Liver (tissue), 9 donors: Measurements from ENCODE around the gene CEP128. TPM values are rescaled to one million over a fixed set of nuclear protein-coding genes. Genes with fewer than 3 reads are reported as not detected.

ENCODE experiments used
- DNase-seq: peaks from one replicate; pipeline ENCODE4 v3.0.0-alpha.2; 2017; ENCODE audit warnings: low spot score
- H3K27ac ChIP-seq, 2 donors: one replicate each; pipeline ENCODE4 v1.7.0; 2013; ENCODE audit warnings: inconsistent platforms in 2 of 2, low read length in 2 of 2, control low read depth in 1 of 2, low read depth in 1 of 2, mild to moderate bottlenecking in 1 of 2
- H3K27me3 ChIP-seq, 4 donors: one replicate each; pipeline versions ENCODE4 v1.6.1 to v1.7.0; 2013; ENCODE audit warnings: low read length in 3 of 4, inconsistent platforms in 1 of 4, mild to moderate bottlenecking in 1 of 4, moderate library complexity in 1 of 4; ENCODE audit not compliant: control insufficient read depth in 4 of 4, insufficient read depth in 4 of 4
- H3K36me3 ChIP-seq, 4 donors: one replicate each; pipeline versions ENCODE4 v1.6.1 to v1.7.0; 2013; ENCODE audit warnings: low read length in 3 of 4, mild to moderate bottlenecking in 3 of 4, low read depth in 1 of 4, moderate library complexity in 1 of 4; ENCODE audit not compliant: control insufficient read depth in 4 of 4, insufficient read depth in 3 of 4
- H3K4me1 ChIP-seq, 4 donors: one replicate each; pipeline versions ENCODE4 v1.6.1 to v1.7.0; 2013; ENCODE audit warnings: low read length in 3 of 4, mild to moderate bottlenecking in 3 of 4, moderate library complexity in 1 of 4; ENCODE audit not compliant: control insufficient read depth in 4 of 4, insufficient read depth in 4 of 4
- H3K4me3 ChIP-seq, 3 donors: one replicate each; pipeline versions ENCODE4 v1.6.1 to v1.7.0; 2013; ENCODE audit warnings: low read length in 3 of 3, control low read depth in 1 of 3, low read depth in 1 of 3, mild to moderate bottlenecking in 1 of 3
- H3K9ac ChIP-seq, 2 donors: one replicate each; pipeline ENCODE4 v1.7.0; 2013; ENCODE audit warnings: low read length in 2 of 2, mild to moderate bottlenecking in 2 of 2, moderate library complexity in 2 of 2, control low read depth in 1 of 2, low read depth in 1 of 2
- H3K9me3 ChIP-seq, 4 donors: one replicate each; pipeline versions ENCODE4 v1.6.1 to v1.7.0; 2013; ENCODE audit warnings: low read length in 3 of 4; ENCODE audit not compliant: control insufficient read depth in 4 of 4
- ATF3 ChIP-seq: IDR thresholded peaks from 2 replicates; pipeline ENCODE4 v1.6.1; 2016; ENCODE audit warnings: antibody characterized with exemption
- EGR1 ChIP-seq, 2 donors: IDR thresholded peaks; 2 replicates each; pipeline ENCODE4 v1.6.1; 2016 to 2018; ENCODE audit warnings: antibody characterized with exemption in 2 of 2, low read depth in 2 of 2
- FOXA1 ChIP-seq: IDR thresholded peaks from 2 replicates; pipeline ENCODE4 v1.6.1; 2016; ENCODE audit warnings: antibody characterized with exemption
- FOXA2 ChIP-seq: IDR thresholded peaks from 2 replicates; pipeline ENCODE4 v1.6.1; 2016; ENCODE audit warnings: antibody characterized with exemption
- GABPA ChIP-seq, 2 donors: IDR thresholded peaks in 1 of 2; conservative IDR thresholded peaks in 1 of 2; 2 replicates each; pipeline ENCODE4 v1.6.1; 2016; ENCODE audit warnings: antibody characterized with exemption in 2 of 2, mild to moderate bottlenecking in 1 of 2, moderate library complexity in 1 of 2
- HNF4A ChIP-seq, 2 donors: conservative IDR thresholded peaks; 2 replicates each; pipeline ENCODE4 v1.6.1; 2016; ENCODE audit warnings: antibody characterized with exemption in 2 of 2, mild to moderate bottlenecking in 2 of 2
- HNF4G ChIP-seq: IDR thresholded peaks from 2 replicates; pipeline ENCODE4 v1.6.1; 2016; ENCODE audit warnings: antibody characterized with exemption
- JUND ChIP-seq, 2 donors: IDR thresholded peaks; 2 replicates each; pipeline ENCODE4 v1.6.1; 2016; ENCODE audit warnings: antibody characterized with exemption in 2 of 2
- MAX ChIP-seq: IDR thresholded peaks from 2 replicates; pipeline ENCODE4 v1.6.1; 2016; ENCODE audit warnings: antibody characterized with exemption
- NR2F2 ChIP-seq: IDR thresholded peaks from 2 replicates; pipeline ENCODE4 v1.6.1; 2016; ENCODE audit warnings: antibody characterized with exemption
- RAD21 ChIP-seq, 2 donors: IDR thresholded peaks; 2 replicates each; pipeline ENCODE4 v1.6.1; 2016; ENCODE audit warnings: antibody characterized with exemption in 2 of 2, mild to moderate bottlenecking in 2 of 2
- RXRA ChIP-seq, 2 donors: IDR thresholded peaks; 2 replicates each; pipeline ENCODE4 v1.6.1; 2017 to 2018; ENCODE audit warnings: antibody characterized with exemption in 2 of 2, mild to moderate bottlenecking in 1 of 2
- SP1 ChIP-seq: IDR thresholded peaks from 2 replicates; pipeline ENCODE4 v1.6.1; 2018; ENCODE audit warnings: antibody characterized with exemption, mild to moderate bottlenecking
- TAF1 ChIP-seq: conservative IDR thresholded peaks from 2 replicates; pipeline ENCODE4 v1.6.1; 2016; ENCODE audit warnings: antibody characterized with exemption, mild to moderate bottlenecking
- YY1 ChIP-seq: IDR thresholded peaks from 2 replicates; pipeline ENCODE4 v1.6.1; 2016; ENCODE audit warnings: antibody characterized with exemption, mild to moderate bottlenecking
- WGBS: extraction: QIAGEN DNeasy Blood & Tissue Kit; methylation state at CpG from one replicate; pipeline ENCODE4 v1.1.7; 2013; 5-methylcytosine and 5-hydroxymethylcytosine counted together
- polyA plus RNA-seq, 2 donors: library from polyadenylated mRNA; stranded (reverse) in 1 of 2; unstranded in 1 of 2; fragments of 200-250 nt in 1 of 2; fragments of >200 nt in 1 of 2; fragmentation: Nextera tagmentation in 1 of 2; extraction: Ambion mirVana in 1 of 2; gene quantifications; one replicate each; pipeline versions ENCODE4 v1.2.1 to v1.2.3, GENCODE V29; 2013 to 2015
- total RNA-seq, 2 donors: library from RNA; depleted of rRNA; stranded (reverse); fragments of >200 nt; gene quantifications; one replicate each; pipeline ENCODE4 v1.2.3, GENCODE V29; 2014
- TF ChIP-seq, protein P1 (sequence below): fragments of 150-350 bp; IDR thresholded peaks from 2 replicates; pipeline ENCODE4 v1.5.1; 2017; ENCODE audit warnings: improper control_type of control experiment, low read depth, low read length; ENCODE audit not compliant: missing input control
- TF ChIP-seq, protein P2 (sequence below): IDR thresholded peaks from 2 replicates; pipeline ENCODE4 v1.6.1; 2016; ENCODE audit warnings: antibody characterized with exemption
- TF ChIP-seq, protein P3 (sequence below): IDR thresholded peaks from 2 replicates; pipeline ENCODE4 v1.6.1; 2016; ENCODE audit warnings: antibody characterized with exemption, mild to moderate bottlenecking
- donor health status: healthy.
- donor health status: healthy.
- donor health status: healthy.
- donor health status: healthy.
- donor health status: healthy.

CEP128 gene
- total and polyA plus RNA-seq, 4 donors, result 0.27 to 3.8 (median 1.4) TPM

GRCh38 chr14:80663541-80663940, 278.0 kb downstream of the CEP128 start:
- Histone ChIP-seq H3K27me3 (no peaks in the 10 kb centered on the region), H3K36me3 (no peaks in the 10 kb centered on the region), H3K27ac (no peak overlapping the region), H3K4me3 (no peak overlapping the region), H3K9me3 (no peaks in the 10 kb centered on the region), H3K9ac (no peak overlapping the region), H3K4me1 (no peaks in the 10 kb centered on the region)
- no peak for DNase-seq
- 88% methylated on average over 2 of the region's 2 CpGs for WGBS
- TF ChIP-seq RAD21 (IDR thresholded peaks at IDR 0.05) (no peak), RXRA (IDR thresholded peaks at IDR 0.05) (no peak), FOXA2 (no peak), TAF1 (no peak), MAX (no peak), ATF3 (no peak)
- TF ChIP-seq, protein P1, sequence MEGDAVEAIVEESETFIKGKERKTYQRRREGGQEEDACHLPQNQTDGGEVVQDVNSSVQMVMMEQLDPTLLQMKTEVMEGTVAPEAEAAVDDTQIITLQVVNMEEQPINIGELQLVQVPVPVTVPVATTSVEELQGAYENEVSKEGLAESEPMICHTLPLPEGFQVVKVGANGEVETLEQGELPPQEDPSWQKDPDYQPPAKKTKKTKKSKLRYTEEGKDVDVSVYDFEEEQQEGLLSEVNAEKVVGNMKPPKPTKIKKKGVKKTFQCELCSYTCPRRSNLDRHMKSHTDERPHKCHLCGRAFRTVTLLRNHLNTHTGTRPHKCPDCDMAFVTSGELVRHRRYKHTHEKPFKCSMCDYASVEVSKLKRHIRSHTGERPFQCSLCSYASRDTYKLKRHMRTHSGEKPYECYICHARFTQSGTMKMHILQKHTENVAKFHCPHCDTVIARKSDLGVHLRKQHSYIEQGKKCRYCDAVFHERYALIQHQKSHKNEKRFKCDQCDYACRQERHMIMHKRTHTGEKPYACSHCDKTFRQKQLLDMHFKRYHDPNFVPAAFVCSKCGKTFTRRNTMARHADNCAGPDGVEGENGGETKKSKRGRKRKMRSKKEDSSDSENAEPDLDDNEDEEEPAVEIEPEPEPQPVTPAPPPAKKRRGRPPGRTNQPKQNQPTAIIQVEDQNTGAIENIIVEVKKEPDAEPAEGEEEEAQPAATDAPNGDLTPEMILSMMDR, result no peak
- TF ChIP-seq, protein P2, sequence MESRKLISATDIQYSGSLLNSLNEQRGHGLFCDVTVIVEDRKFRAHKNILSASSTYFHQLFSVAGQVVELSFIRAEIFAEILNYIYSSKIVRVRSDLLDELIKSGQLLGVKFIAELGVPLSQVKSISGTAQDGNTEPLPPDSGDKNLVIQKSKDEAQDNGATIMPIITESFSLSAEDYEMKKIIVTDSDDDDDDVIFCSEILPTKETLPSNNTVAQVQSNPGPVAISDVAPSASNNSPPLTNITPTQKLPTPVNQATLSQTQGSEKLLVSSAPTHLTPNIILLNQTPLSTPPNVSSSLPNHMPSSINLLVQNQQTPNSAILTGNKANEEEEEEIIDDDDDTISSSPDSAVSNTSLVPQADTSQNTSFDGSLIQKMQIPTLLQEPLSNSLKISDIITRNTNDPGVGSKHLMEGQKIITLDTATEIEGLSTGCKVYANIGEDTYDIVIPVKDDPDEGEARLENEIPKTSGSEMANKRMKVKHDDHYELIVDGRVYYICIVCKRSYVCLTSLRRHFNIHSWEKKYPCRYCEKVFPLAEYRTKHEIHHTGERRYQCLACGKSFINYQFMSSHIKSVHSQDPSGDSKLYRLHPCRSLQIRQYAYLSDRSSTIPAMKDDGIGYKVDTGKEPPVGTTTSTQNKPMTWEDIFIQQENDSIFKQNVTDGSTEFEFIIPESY, result no peak

GRCh38 chr14:80659783-80660182, 281.8 kb downstream of the CEP128 start:
- Histone ChIP-seq H3K27ac (no peak overlapping the region), H3K27me3 (no peaks in the 10 kb centered on the region), H3K9ac (no peak overlapping the region), H3K4me1 (no peaks in the 10 kb centered on the region), H3K9me3 (no peaks in the 10 kb centered on the region), H3K36me3 (no peaks in the 10 kb centered on the region), H3K4me3 (no peak overlapping the region)
- no peak for DNase-seq
- TF ChIP-seq FOXA2, result no peak
- no peak for TF ChIP-seq NR2F2
- TF ChIP-seq SP1, result no peak
- TF ChIP-seq ATF3, result no peak
- no peak for TF ChIP-seq RAD21 (IDR thresholded peaks at IDR 0.05)
- 81% methylated on average over 2 of the region's 2 CpGs for WGBS

DNA sequence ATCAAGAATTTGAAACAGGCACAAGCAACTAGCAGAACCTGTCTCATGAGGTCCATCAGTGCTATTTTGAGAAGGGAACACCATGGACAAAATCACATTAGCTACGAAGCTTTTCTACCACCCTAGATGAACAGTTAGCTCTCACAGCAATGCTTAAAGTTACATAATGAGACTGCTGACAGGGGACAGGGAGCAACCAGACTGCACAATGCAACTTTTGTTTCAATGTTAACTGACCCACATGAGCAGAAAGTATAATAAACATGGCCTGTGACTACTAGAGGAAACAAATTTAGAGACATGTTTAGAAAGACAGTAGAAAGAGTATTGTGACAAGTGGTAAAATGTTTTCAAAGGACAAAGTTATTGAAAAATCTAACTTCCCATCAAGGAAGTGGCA, 282.8 kb downstream of the CEP128 start:
- Histone ChIP-seq H3K9me3 (no peaks in the 10 kb centered on the region), H3K27ac (no peak overlapping the region), H3K27me3 (no peaks in the 10 kb centered on the region), H3K36me3 (no peaks in the 10 kb centered on the region), H3K4me3 (no peak overlapping the region), H3K9ac (no peak overlapping the region), H3K4me1 (no peaks in the 10 kb centered on the region)
- no peak for DNase-seq
- WGBS, result 92% methylated on average over 1 of the region's 1 CpG
- no peak for TF ChIP-seq GABPA (IDR thresholded peaks at IDR 0.05 in 1 of 2, conservative IDR thresholded peaks at IDR 0.05 in 1 of 2)
- TF ChIP-seq ATF3, result no peak
- no peak for TF ChIP-seq HNF4G
- TF ChIP-seq RXRA (IDR thresholded peaks at IDR 0.05), result no peak
- TF ChIP-seq YY1, result no peak
- no peak for TF ChIP-seq HNF4A (conservative IDR thresholded peaks at IDR 0.05)
- TF ChIP-seq RAD21 (IDR thresholded peaks at IDR 0.05), result no peak
- TF ChIP-seq JUND (IDR thresholded peaks at IDR 0.05), result no peak
- TF ChIP-seq TAF1, result no peak
- TF ChIP-seq, protein P3, sequence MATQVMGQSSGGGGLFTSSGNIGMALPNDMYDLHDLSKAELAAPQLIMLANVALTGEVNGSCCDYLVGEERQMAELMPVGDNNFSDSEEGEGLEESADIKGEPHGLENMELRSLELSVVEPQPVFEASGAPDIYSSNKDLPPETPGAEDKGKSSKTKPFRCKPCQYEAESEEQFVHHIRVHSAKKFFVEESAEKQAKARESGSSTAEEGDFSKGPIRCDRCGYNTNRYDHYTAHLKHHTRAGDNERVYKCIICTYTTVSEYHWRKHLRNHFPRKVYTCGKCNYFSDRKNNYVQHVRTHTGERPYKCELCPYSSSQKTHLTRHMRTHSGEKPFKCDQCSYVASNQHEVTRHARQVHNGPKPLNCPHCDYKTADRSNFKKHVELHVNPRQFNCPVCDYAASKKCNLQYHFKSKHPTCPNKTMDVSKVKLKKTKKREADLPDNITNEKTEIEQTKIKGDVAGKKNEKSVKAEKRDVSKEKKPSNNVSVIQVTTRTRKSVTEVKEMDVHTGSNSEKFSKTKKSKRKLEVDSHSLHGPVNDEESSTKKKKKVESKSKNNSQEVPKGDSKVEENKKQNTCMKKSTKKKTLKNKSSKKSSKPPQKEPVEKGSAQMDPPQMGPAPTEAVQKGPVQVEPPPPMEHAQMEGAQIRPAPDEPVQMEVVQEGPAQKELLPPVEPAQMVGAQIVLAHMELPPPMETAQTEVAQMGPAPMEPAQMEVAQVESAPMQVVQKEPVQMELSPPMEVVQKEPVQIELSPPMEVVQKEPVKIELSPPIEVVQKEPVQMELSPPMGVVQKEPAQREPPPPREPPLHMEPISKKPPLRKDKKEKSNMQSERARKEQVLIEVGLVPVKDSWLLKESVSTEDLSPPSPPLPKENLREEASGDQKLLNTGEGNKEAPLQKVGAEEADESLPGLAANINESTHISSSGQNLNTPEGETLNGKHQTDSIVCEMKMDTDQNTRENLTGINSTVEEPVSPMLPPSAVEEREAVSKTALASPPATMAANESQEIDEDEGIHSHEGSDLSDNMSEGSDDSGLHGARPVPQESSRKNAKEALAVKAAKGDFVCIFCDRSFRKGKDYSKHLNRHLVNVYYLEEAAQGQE, result no peak
- no peak for TF ChIP-seq FOXA2
- no peak for TF ChIP-seq NR2F2
- no peak for TF ChIP-seq MAX
- TF ChIP-seq EGR1 (IDR thresholded peaks at IDR 0.05; ENCODE audit: low read depth in 2 of 2), result no peak
- TF ChIP-seq FOXA1, result no peak
- no peak for TF ChIP-seq SP1
